H1 (cell line): ENCODE measurements around the gene CDK16. TPM values are rescaled to one million over a fixed set of nuclear protein-coding genes. Genes with fewer than 3 reads are reported as not detected.

Experiments
- CTCF ChIA-PET: fragments of 300-600 bp; sonication (Branson Sonifier 250); formaldehyde crosslinking; loops from one replicate; lab custom pipeline; 2021; ENCODE audit not compliant: partially characterized antibody; lab: Charles Lee
- POLR2A ChIA-PET: fragments of 300-600 bp; sonication (Branson Sonifier 250); formaldehyde crosslinking; loops from one replicate; lab custom pipeline; 2021; ENCODE audit warnings: inconsistent platforms; ENCODE audit not compliant: partially characterized antibody; lab: Charles Lee
- DNase-seq, 2 experiments: peaks; one replicate each; pipeline versions ENCODE4 v3.0.0 to v3.0.0-alpha.2; 2010 to 2022; ENCODE audit warnings: low spot score in 2 of 2, low read depth in 1 of 2, mixed read lengths in 1 of 2
- FAIRE-seq: peaks from 2 replicates; lab custom pipeline; 2011; peaks lifted over from hg19 to GRCh38; lab: Jason Lieb, UNC
- H2AFZ ChIP-seq: 2 replicates; pipeline ENCODE4 v1.8.1; 2012; ENCODE audit warnings: low read length, inconsistent platforms
- H2AK5ac ChIP-seq: 2 replicates; pipeline ENCODE4 v1.6.1; 2013; ENCODE audit warnings: low read depth, low read length
- H2BK120ac ChIP-seq: replicated peaks from 2 replicates; pipeline ENCODE3; 2013; ENCODE audit warnings: low read depth, low read length, inconsistent platforms
- H2BK12ac ChIP-seq: 2 replicates; pipeline ENCODE4 v1.6.1; 2013; ENCODE audit warnings: low read depth, low read length
- H2BK15ac ChIP-seq: 2 replicates; pipeline ENCODE4 v1.6.1; 2013; ENCODE audit warnings: low read length
- H2BK20ac ChIP-seq: 2 replicates; pipeline ENCODE4 v1.6.1; 2013; ENCODE audit warnings: low read length
- H2BK5ac ChIP-seq: 2 replicates; pipeline ENCODE4 v1.6.1; 2013; ENCODE audit warnings: low read depth, low read length
- H3K14ac ChIP-seq: 2 replicates; pipeline ENCODE4 v1.6.1; 2013; ENCODE audit warnings: inconsistent platforms; ENCODE audit not compliant: insufficient read length
- H3K18ac ChIP-seq: 2 replicates; pipeline ENCODE4 v1.6.1; 2013; ENCODE audit warnings: low read length; ENCODE audit errors: extremely low read depth
- H3K23ac ChIP-seq: 2 replicates; pipeline ENCODE4 v1.6.1; 2013; ENCODE audit warnings: inconsistent platforms; ENCODE audit not compliant: insufficient read length
- H3K23me2 ChIP-seq: 2 replicates; pipeline ENCODE4 v1.6.1; 2013; ENCODE audit warnings: low read depth, low read length
- H3K27ac ChIP-seq: 2 replicates; pipeline ENCODE4 v1.6.1; 2011; ENCODE audit warnings: low read depth, low read length, inconsistent platforms
- H3K27me3 ChIP-seq, 4 experiments: replicated peaks in 1 of 4; 1 replicate in 1 of 4; 2 replicates in 3 of 4; pipeline versions ENCODE4 v1.6.1 to v1.8.1; 2011 to 2013; ENCODE audit warnings: low read length in 3 of 4, mild to moderate bottlenecking in 3 of 4, inconsistent platforms in 2 of 4, mixed read lengths in 2 of 4, moderate library complexity in 1 of 4; ENCODE audit not compliant: control insufficient read depth in 3 of 4, insufficient read depth in 3 of 4; ENCODE audit errors: extremely low read depth in 1 of 4
- H3K36me3 ChIP-seq, 4 experiments: 2 replicates each; pipeline versions ENCODE4 v1.6.1 to v1.8.1; 2011 to 2013; ENCODE audit warnings: mild to moderate bottlenecking in 4 of 4, low read length in 3 of 4, moderate library complexity in 2 of 4, control low read depth in 1 of 4, inconsistent platforms in 1 of 4; ENCODE audit not compliant: insufficient read depth in 4 of 4, control insufficient read depth in 2 of 4
- H3K4ac ChIP-seq: replicated peaks from 2 replicates; pipeline ENCODE3; 2013; ENCODE audit warnings: low read length, low read depth, mixed read lengths, inconsistent platforms; ENCODE audit not compliant: insufficient read length
- H3K4me1 ChIP-seq, 4 experiments: replicated peaks in 1 of 4; 1 replicate in 1 of 4; 2 replicates in 3 of 4; pipeline versions ENCODE4 v1.6.1 to v1.8.1; 2011 to 2013; ENCODE audit warnings: low read length in 3 of 4, inconsistent platforms in 2 of 4, mixed read lengths in 1 of 4; ENCODE audit not compliant: insufficient read depth in 4 of 4, control insufficient read depth in 3 of 4
- H3K4me2 ChIP-seq, 2 experiments: 2 replicates each; pipeline versions ENCODE4 v1.6.1 to v1.8.1; 2011 to 2013; ENCODE audit warnings: low read depth in 2 of 2, low read length in 2 of 2, control low read depth in 1 of 2, inconsistent platforms in 1 of 2, mild to moderate bottlenecking in 1 of 2; ENCODE audit not compliant: insufficient read depth in 1 of 2
- H3K4me3 ChIP-seq, 4 experiments: fragments of 200-600, 300-600 bp in 1 of 4; sonication (generic), shearing (Covaris generic), sonication (Bioruptor Twin) in 1 of 4; 2 replicates each; pipeline versions ENCODE4 v1.5.1 to v1.8.1; 2011 to 2016; ENCODE audit warnings: low read length in 4 of 4, low read depth in 3 of 4, control low read depth in 2 of 4, inconsistent platforms in 2 of 4, mild to moderate bottlenecking in 2 of 4, mixed read lengths in 1 of 4, moderate library complexity in 1 of 4; ENCODE audit not compliant: insufficient read depth in 2 of 4; ENCODE audit errors: extremely low read depth in 1 of 4
- H3K56ac ChIP-seq: replicated peaks from 2 replicates; pipeline ENCODE3; 2013; ENCODE audit warnings: low read depth, mild to moderate bottlenecking, mixed read lengths, low read length, inconsistent platforms; ENCODE audit not compliant: insufficient read length
- H3K79me1 ChIP-seq: 2 replicates; pipeline ENCODE4 v1.6.1; 2013; ENCODE audit warnings: low read depth, low read length, control low read depth
- H3K79me2 ChIP-seq, 2 experiments: 2 replicates each; pipeline versions ENCODE4 v1.6.1 to v1.8.1; 2012 to 2013; ENCODE audit warnings: low read length in 2 of 2, mild to moderate bottlenecking in 2 of 2, inconsistent platforms in 1 of 2; ENCODE audit not compliant: insufficient read depth in 2 of 2, control insufficient read depth in 1 of 2
- H3K9ac ChIP-seq, 4 experiments: replicated peaks in 1 of 4; 1 replicate in 1 of 4; 2 replicates in 3 of 4; pipeline versions ENCODE4 v1.6.1 to v1.8.1; 2011 to 2013; ENCODE audit warnings: low read depth in 3 of 4, low read length in 3 of 4, control low read depth in 2 of 4, mild to moderate bottlenecking in 2 of 4, moderate library complexity in 2 of 4, inconsistent platforms in 1 of 4; ENCODE audit errors: extremely low read depth in 1 of 4
- H3K9me3 ChIP-seq, 2 experiments: 2 replicates each; pipeline versions ENCODE4 v1.6.1 to v1.8.1; 2012 to 2013; ENCODE audit warnings: mild to moderate bottlenecking in 2 of 2, moderate library complexity in 2 of 2, control low read depth in 1 of 2, inconsistent platforms in 1 of 2, low read depth in 1 of 2, low read length in 1 of 2, mixed read lengths in 1 of 2; ENCODE audit not compliant: insufficient read depth in 2 of 2
- H4K20me1 ChIP-seq, 2 experiments: replicated peaks in 1 of 2; 2 replicates each; pipeline versions ENCODE3 to v1.8.1; 2011 to 2013; ENCODE audit warnings: inconsistent platforms in 2 of 2, low read length in 2 of 2, mild to moderate bottlenecking in 1 of 2; ENCODE audit not compliant: insufficient read depth in 2 of 2, control insufficient read depth in 1 of 2
- H4K5ac ChIP-seq: 2 replicates; pipeline ENCODE4 v1.6.1; 2013; ENCODE audit warnings: low read length, low read depth, mixed read lengths, inconsistent platforms; ENCODE audit not compliant: insufficient read length
- H4K8ac ChIP-seq: 2 replicates; pipeline ENCODE4 v1.8.0; 2013; ENCODE audit warnings: mild to moderate bottlenecking, moderate library complexity, low read length, inconsistent platforms; ENCODE audit not compliant: insufficient read depth; ENCODE audit errors: extremely low read depth
- H4K91ac ChIP-seq: replicated peaks from 2 replicates; pipeline ENCODE3; 2013; ENCODE audit warnings: low read length, mixed read lengths, inconsistent platforms; ENCODE audit not compliant: insufficient read length
- BCL11A ChIP-seq, 2 experiments: IDR thresholded peaks; one replicate each; pipeline ENCODE4 v1.6.1; 2011; ENCODE audit warnings: low read depth in 2 of 2, low read length in 2 of 2, mild to moderate bottlenecking in 2 of 2
- E2F6 ChIP-seq: IDR thresholded peaks from 2 replicates; pipeline ENCODE4 v1.6.1; 2012; ENCODE audit warnings: inconsistent platforms
- HDAC6 ChIP-seq: IDR thresholded peaks from one replicate; pipeline ENCODE4 v1.7.1; 2012; ENCODE audit warnings: low read depth, mild to moderate bottlenecking, inconsistent platforms, low read length, moderate library complexity
- POU5F1 ChIP-seq: IDR thresholded peaks from 2 replicates; pipeline ENCODE4 v1.6.1; 2011; ENCODE audit warnings: low read depth, mild to moderate bottlenecking, low read length, moderate library complexity
- SP1 ChIP-seq: IDR thresholded peaks from 2 replicates; pipeline ENCODE4 v1.6.1; 2011; ENCODE audit warnings: low read depth, low read length
- WGBS, 2 experiments: shearing (Covaris generic) in 1 of 2; methylation state at CpG; one replicate each; pipeline versions ENCODE4 v1.1.6 to v1.1.7; 2013 to 2015; ENCODE audit warnings: low lambda C conversion rate in 2 of 2, mixed read lengths in 2 of 2, inconsistent platforms in 1 of 2, low coverage in 1 of 2, missing lambda C conversion rate in 1 of 2; ENCODE audit not compliant: insufficient replicate concordance in 2 of 2, insufficient coverage in 1 of 2, insufficient read length in 1 of 2; ENCODE audit errors: extremely low coverage in 1 of 2, missing lambda C conversion rate in 1 of 2; 5-methylcytosine and 5-hydroxymethylcytosine counted together
- polyA plus RNA-seq, 7 experiments: library from polyadenylated mRNA; depleted of rRNA in 3 of 7; stranded (reverse) in 5 of 7; unstranded in 2 of 7; fragments of >200 nt in 5 of 7; fragments of 200-250 nt in 2 of 7; gene quantifications; 1 replicate in 5 of 7; 2 replicates in 1 of 7; 4 replicates in 1 of 7; pipeline versions ENCODE4 v1.2.1 to v1.2.3, GENCODE V29; 2011 to 2013; ENCODE audit warnings: missing spikeins in 2 of 7, mixed read lengths in 2 of 7
- total RNA-seq: library from RNA; stranded (reverse); fragmentation: NEBNext Ultra II Directional; extraction: Animal tissue kit (Norgen Biotek cat#: 25700); gene quantifications from 2 replicates; pipeline ENCODE4 v1.2.1, GENCODE V29; 2021

The CDK16 gene
- total and polyA plus RNA-seq, 2 of the 8 experiments (the other 6 are each of a cell fraction or from before 2014, with no cell fraction given): 124 to 204 TPM

- H2AK5ac ChIP-seq: no peak overlapping the region
- H4K8ac ChIP-seq: no peak overlapping the region
- H2BK5ac ChIP-seq: no peak overlapping the region
- H3K14ac ChIP-seq: no peak overlapping the region
- no peak overlapping the region for H2BK12ac ChIP-seq
- no peak overlapping the region for H2AFZ ChIP-seq
- H3K18ac ChIP-seq: no peak overlapping the region
- no peak overlapping the region for H4K5ac ChIP-seq
- H3K23ac ChIP-seq: no peak overlapping the region
- no peak overlapping the region for H3K27ac ChIP-seq
- no peaks in the 10 kb centered on the region for H3K23me2 ChIP-seq
- H3K4me2 ChIP-seq: no peak overlapping the region
- WGBS, 2 experiments: no CpG with 5 or more reads among the region's 13 CpGs
- CTCF ChIA-PET: no interaction called here
- H3K4me1 ChIP-seq: no peaks in the 10 kb centered on the region
- H3K79me1 ChIP-seq: no peaks in the 10 kb centered on the region
- FAIRE-seq (no peak), DNase-seq (no peak)
- no peak overlapping the region for H2BK120ac ChIP-seq
- H2BK20ac ChIP-seq: no peak overlapping the region
- H4K91ac ChIP-seq: no peak overlapping the region
- peaks cover 5 to 32% (median 23%) of the 10 kb centered on the region in 4 experiments; a peak in 6 of 8 replicates for H3K36me3 ChIP-seq
- H3K56ac ChIP-seq: no peak overlapping the region
- POLR2A ChIA-PET: interaction anchor here (1.3 to 1.9 kb wide), 3 partner anchors 8 to 12 kb away, joined by 3 to 7 read pairs (median 4); no protein-coding TSS in a partner anchor
- no peak overlapping the region for H3K9ac ChIP-seq
- no peak overlapping the region for H3K4me3 ChIP-seq
- no peaks in the 10 kb centered on the region for H3K79me2 ChIP-seq
- H2BK15ac ChIP-seq: no peak overlapping the region
- H4K20me1 ChIP-seq: no peaks in the 10 kb centered on the region
- no peak overlapping the region for H3K4ac ChIP-seq
- no peaks in the 10 kb centered on the region for H3K9me3 ChIP-seq
- no peaks in the 10 kb centered on the region for H3K27me3 ChIP-seq
- TF ChIP-seq E2F6 (no peak), BCL11A (IDR thresholded peaks at IDR 0.05; ENCODE audit: low read depth in 2 of 2, low read length in 2 of 2) (no peak), HDAC6 (no peak), SP1 (no peak), POU5F1 (no peak)
Observed at GRCh38 chrX:47247999-47248320, 29.5 kb downstream of the CDK16 start.
